Panc1 (cell line): ENCODE results near the gene PSMA6.

Experiments used
- CTCF ChIP-seq: fragments of 450-650 bp; IDR thresholded peaks from 2 replicates; pipeline ENCODE4 v1.5.1; 2017; ENCODE audit warnings: mild to moderate bottlenecking
- TCF7L2 ChIP-seq: IDR thresholded peaks from 2 replicates; pipeline ENCODE4 v1.6.1; 2011; ENCODE audit warnings: mild to moderate bottlenecking, low read depth, low read length, inconsistent platforms

- TF ChIP-seq TCF7L2 (no peak), CTCF (no peak)
Measured at GRCh38 chr14:35317820-35318219, 25.6 kb downstream of the PSMA6 start.
